HL-60 (cell line): ENCODE results near the gene NXPH1.

Experiments
- DNase-seq, 2 experiments: peaks; one replicate each; pipeline ENCODE4 v3.0.0-alpha.2; 2010 to 2020; ENCODE audit warnings: low read depth in 1 of 2, low spot score in 1 of 2
- H3K27ac ChIP-seq: fragments of 250-450 bp; sonication (Bioruptor Pico); replicated peaks from 2 replicates; pipeline ENCODE4 v1.5.1; 2020; ENCODE audit warnings: mild to moderate bottlenecking, moderate library complexity
- H3K27me3 ChIP-seq: fragments of 250-450 bp; sonication (Bioruptor Pico); 2 replicates; pipeline ENCODE4 v1.5.1; 2021; ENCODE audit warnings: mild to moderate bottlenecking, moderate library complexity; ENCODE audit not compliant: insufficient read depth, poor library complexity, severe bottlenecking
- H3K4me3 ChIP-seq: replicated peaks from 2 replicates; pipeline ENCODE4 v1.5.1; 2011; ENCODE audit warnings: mild to moderate bottlenecking, control low read depth, low read length; ENCODE audit not compliant: insufficient read depth
- CTCF ChIP-seq: IDR thresholded peaks from one replicate; pipeline ENCODE4 v1.5.1; 2011; ENCODE audit warnings: low read length, control low read depth, inconsistent platforms; ENCODE audit not compliant: insufficient read depth
- GABPA ChIP-seq: IDR thresholded peaks from 2 replicates; pipeline ENCODE4 v1.6.1; 2012; ENCODE audit warnings: low read depth
- POLR2AphosphoS5 ChIP-seq: IDR thresholded peaks from 2 replicates; pipeline ENCODE4 v1.6.1; 2012; ENCODE audit warnings: low read depth
- REST ChIP-seq: IDR thresholded peaks from 2 replicates; pipeline ENCODE4 v1.6.1; 2012; ENCODE audit warnings: low read depth; ENCODE audit not compliant: insufficient replicate concordance
- SPI1 ChIP-seq: IDR thresholded peaks from 2 replicates; pipeline ENCODE4 v1.6.1; 2012; ENCODE audit warnings: low read depth, mild to moderate bottlenecking, borderline replicate concordance

Gene NXPH1

DNA sequence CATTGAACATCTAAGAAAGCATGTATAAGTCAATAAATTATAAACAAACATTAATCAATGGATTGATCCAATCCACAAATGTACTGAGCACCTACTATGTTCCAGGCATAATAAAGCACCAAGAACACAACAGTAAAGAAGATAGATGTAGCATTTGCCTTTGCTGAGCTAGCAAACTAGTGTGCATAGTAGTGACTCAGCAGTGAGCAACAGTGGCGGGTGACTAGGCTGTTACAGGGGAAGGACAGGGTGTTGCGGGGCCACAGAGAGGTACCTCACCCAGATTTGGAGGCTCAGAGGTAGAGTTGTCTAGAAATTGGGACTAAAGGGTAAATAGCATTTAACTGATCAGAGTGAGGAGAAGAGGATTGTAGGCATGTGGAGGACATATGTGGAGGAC, 83.6 kb downstream of the NXPH1 start:
- H3K27ac ChIP-seq: no peak overlapping the region
- no peak overlapping the region for H3K4me3 ChIP-seq
- no peak for DNase-seq
- no peaks in the 10 kb centered on the region for H3K27me3 ChIP-seq
- TF ChIP-seq SPI1: no peak
- TF ChIP-seq REST: no peak
- no peak for TF ChIP-seq POLR2AphosphoS5
- TF ChIP-seq CTCF: no peak
- TF ChIP-seq GABPA: no peak

- DNase-seq: no peak
- H3K27me3 ChIP-seq: no peaks in the 10 kb centered on the region
- no peak overlapping the region for H3K4me3 ChIP-seq
- no peak overlapping the region for H3K27ac ChIP-seq
- TF ChIP-seq POLR2AphosphoS5 (no peak), GABPA (no peak), REST (no peak), SPI1 (no peak), CTCF (no peak)
Measured at GRCh38 chr7:8528311-8528710, 94.9 kb downstream of the NXPH1 start.

DNA sequence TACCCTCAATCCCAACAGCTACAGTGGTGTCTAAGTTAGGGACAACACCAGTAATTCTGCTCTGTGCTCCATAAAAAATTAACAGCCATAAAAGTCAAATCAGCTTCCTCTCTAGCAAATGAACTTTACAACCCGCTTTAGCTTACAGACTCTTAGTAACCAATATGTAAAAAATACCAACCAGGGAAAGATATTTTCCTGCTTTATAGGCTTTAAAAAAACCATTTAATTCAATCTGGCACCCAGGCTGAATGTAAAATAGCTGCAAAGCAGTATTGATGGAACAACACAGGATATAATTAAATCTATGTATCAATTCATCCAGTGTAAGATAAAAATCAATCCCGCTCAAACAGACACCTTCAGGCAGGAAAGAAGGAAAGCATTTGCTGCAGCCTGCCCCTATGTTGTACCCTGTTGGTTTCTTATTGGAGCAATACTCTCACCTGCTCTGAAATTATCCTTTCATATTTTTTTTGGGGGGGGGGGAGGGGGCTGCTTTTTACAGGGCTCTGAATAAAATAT, 98.6 kb downstream of the NXPH1 start:
- TF ChIP-seq CTCF (no peak), SPI1 (no peak), REST (no peak), POLR2AphosphoS5 (no peak), GABPA (no peak)
- no peaks in the 10 kb centered on the region for H3K27me3 ChIP-seq
- DNase-seq: no peak
- H3K4me3 ChIP-seq: no peak overlapping the region
- no peak overlapping the region for H3K27ac ChIP-seq
